Ecto neural progenitor cell (in vitro differentiated cells): ENCODE data around the gene TOB1.

Source experiments
- DNase-seq: peaks from one replicate; pipeline ENCODE4 v3.0.0-alpha.2; 2018; ENCODE audit warnings: low spot score

The TOB1 gene

DNA sequence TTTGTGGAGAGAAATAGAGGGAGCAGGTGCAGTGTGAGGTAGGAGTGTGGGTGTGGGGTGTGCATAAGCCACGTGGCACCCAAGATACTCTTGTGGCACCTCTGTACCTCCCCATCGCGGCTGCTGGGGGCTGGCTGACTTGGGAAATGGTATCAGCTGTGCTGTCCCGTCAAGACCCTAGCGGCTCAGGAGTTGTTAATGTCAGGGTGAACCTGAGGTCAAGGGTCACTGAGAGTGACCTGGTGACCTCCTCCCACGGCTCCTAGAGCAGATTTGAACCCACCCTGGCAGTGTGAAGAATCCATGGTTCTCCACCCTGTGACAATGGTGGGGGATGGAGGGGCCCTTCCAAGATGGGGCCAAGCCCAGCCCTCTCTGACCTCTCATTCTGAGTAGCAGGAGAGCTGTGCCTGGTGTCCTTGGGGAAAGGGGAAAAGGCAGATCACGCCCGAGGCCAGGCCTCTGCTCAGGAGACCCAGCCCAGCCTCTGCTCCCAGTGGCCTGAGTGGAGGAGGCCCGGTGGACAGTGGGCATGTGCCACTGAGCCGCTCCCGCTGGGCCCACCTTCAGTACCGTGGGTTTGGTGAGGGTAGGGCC, 33.8 kb downstream of the TOB1 start:
- DNase-seq, result no peak

DNA sequence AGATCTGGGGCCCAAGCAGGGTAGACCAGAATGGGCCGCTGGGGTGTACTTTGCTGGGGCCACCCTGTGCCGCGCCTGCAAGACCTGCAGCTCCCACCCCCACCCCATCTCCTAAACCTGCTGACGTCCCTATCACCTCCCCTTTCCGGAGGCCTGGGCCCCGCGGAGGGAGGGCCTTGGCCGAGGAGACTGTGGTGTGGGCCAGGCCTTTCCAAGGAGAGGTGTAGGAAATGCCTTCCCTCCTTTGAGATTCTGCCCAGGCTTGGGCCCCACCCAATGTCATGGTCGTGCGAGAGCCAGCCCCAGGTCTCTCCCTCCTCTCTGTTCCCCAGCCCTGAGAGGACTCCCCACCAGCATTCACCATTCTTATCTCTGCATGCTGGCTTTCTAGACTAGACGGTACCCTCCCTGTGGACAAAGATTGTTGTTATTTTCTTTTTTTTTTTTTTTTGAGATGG, 34.7 kb downstream of the TOB1 start:
- no peak for DNase-seq

DNA sequence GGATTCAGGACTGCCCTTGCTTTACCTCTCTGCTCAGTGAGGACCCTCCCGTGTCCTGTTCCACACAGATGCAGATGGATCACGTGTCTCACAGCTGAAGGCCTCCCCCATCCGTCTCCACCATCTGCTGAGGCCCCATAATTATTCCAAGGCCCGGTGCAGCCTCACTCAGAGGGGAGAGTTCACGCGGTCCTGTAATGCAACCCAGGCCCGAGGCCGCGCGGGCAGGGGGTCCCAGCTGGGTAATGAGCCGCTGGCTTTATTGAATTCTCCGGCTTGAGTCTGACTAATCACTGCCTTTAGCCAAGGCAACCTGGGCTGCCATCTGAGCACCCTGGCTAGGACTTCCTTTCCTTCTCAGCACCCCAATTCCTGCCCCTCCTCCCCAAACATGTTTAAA, 35.2 kb downstream of the TOB1 start:
- DNase-seq, result no peak

DNA sequence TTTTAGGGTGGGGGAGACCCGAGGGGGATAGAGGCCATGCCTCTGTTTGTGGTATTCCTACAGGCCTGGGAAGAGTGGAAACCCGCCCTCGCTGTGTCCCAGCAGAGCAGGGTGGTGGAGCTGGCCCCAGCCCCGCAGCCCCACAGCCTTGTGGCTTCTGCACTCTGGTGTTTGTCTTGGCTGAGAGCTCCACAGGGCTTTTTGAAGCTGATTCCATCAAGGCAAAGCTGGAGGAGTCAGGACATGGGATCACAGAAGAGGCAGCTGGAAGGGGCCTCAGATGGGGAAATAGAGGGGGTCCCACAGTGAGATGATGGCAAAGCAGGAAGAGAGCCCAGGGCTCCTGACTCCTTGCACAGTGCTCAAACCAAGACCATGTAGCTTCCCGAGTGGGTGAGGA, 35.8 kb downstream of the TOB1 start:
- DNase-seq, result no peak

DNA sequence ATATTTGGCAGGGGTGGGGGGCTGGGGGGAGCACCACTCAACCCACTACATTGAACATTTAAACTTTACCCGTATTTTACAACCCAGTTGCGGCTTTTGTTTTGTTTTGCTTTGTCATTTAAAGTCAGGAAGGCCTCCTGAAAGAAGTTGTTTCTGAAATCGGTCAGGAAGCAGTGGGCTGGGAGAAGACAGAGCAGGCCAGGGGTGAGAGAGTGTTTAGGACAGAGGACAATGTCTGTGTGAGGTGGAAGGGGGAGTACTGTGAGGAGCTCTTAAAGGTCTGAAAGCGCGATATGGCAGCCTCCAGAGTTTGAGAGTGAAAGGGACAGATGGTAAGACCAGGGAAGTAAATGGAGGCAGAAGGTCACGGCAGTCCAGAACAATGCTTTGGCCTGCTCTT, 36.8 kb downstream of the TOB1 start:
- no peak for DNase-seq

DNA sequence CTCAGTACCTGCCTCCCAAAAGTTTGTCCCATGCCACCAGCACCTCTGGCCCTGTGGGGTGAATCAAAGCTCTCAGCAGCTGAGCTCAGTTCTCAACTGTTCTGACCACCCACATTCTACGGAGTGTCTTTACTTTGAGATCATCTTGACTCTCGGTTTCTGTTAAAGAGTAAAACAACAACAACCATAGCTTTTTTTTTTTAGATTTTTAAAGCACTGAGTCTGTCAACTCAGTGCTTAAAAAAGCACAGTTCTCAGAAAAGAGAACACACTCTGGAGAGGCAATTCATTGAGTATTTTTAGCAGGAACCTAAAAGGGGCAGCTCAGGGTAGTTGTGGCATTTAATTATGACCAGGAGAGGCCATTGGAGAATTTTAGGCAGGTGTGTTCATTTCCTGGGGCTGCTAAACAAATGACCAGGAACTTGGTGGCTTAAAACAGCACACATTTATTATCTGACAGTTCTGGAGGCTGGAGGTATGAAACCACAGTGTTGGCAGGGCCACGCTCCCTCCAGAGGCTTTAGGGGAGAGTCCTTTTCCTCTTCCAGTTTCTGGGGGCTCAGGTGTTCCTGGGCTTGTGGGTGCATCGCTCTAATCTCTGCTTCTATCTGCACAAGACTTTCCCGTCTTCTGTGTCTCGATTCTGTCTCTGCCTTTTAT, 37.5 kb downstream of the TOB1 start:
- no peak for DNase-seq

DNA sequence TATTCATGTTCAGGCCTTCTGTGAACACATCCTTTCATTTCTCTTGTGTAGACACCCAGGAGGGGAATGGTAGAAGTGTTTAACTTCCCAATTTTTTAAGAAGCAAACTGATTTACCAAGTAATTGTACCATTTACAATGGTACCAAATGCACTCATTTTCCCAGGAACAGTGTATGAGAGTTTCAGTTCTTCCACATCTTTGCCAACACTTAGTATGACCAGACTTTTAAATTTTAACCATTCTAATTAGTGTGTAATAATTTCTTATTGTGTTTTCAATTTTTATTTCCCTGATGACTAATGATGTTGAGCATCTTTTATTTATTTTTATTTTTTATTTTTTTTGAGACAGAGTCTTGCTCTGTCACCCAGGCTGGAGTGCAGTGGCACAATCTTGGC, 41.0 kb downstream of the TOB1 start:
- DNase-seq, result no peak

DNA sequence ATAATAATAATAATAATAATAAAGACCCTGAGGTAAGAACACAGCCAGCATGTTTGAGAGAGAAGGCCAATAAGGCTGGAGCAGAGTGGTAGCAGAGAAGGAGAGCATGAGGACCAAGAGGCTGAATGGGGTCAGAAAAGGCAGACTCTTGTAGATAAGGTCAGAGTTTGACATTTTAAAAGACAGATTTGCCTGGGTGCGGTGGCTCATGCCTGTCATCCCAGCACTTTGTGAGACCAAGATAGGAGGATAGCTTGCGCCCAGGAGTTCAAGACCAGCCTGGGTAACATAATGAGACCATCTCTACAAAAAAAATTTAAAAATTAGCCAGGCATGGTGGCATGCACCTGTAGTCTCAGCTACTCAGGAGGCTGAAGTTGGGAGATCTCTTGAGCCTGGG, 41.7 kb downstream of the TOB1 start:
- DNase-seq, result no peak

DNA sequence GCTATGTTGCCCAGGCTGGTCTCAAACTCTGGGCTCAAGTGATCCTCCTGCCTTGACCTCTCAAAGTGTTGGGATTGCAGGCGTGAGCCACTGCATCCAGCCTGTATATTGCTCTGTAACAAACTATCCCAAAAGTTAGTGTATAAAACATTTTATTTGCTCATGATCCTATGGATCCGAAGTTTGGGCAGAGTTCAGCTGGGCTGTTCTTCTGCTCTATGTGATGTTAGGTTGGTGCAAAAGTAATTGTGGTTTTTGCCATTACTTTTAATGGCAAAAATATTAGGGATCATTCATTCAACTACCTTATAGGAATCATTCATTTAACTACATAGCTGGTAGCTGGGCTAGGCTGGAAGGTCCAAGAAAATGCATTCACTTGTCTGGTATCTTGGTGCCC, 43.6 kb downstream of the TOB1 start:
- DNase-seq, result no peak

DNA sequence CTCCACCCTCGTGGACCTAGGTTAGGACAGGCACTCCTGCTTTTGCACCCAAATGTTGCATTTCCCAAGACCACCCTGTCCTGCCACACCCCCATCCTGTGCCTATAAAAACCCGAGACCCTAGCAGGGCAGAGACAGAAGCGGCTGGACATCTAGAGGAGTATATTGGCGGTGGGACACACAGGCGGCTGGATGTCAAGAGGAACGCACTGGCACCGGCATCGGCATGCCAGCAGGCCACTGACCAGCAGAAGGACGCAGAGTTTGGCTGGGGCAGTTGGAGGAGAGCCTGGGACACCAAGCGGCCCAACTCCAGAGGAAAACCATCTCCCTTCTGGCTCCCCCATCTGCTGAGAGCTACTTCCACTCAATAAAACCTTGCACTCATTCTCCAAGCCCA, 45.5 kb downstream of the TOB1 start:
- no peak for DNase-seq

DNA sequence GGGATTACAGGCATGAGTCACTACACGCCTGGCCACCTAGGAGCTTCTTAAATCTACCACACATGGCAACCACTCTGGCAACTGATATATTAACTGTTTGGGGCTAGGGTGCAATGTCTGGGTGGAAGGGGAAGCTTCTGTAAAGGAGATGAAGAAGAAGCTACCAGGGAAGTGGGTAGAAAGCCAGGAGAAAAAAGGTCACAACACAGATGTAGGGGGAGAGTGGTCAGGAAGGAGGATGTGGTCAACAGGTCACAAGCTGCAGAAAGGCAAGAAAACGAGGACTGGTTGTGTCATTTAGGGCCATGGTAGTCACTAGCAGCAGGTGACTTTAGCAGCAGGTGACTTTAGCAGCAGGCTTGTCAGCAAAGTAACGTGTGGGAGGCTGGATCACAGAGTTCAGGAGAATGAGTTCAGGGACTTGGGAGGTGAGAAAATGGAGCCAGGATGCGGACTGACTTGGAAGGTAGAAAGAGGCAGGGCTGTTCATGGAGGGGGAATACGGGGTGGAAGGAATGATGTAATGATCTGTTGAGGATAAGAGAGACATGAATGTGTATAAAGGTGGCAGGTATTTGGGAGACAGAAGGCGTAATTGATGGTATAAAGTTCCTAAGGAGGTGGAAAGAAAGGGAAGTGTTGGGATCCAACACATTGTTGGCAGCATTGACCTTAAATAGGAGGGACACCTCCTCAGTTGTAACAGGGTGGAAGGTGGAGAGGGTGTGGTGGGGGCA, 47.1 kb downstream of the TOB1 start:
- DNase-seq, result no peak

DNA sequence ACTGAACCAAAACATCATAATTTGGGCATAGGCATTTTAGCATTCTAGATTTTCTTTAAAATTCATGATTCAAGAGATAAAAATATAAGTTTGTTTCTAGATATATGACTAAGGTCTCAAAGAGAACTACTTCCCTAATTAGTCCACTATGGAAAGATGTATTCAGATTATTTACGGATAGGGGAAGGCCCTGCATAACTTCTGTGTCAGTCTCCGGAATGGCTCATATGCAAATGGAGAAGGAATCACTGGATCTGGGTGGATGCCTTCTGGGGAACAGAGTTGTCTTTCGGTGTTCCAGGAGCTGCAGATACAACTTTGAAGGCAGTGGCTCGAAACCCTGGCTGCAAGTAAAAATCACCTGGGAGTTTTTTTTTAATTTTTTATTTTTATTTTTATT, 47.9 kb downstream of the TOB1 start:
- DNase-seq, result no peak

DNA sequence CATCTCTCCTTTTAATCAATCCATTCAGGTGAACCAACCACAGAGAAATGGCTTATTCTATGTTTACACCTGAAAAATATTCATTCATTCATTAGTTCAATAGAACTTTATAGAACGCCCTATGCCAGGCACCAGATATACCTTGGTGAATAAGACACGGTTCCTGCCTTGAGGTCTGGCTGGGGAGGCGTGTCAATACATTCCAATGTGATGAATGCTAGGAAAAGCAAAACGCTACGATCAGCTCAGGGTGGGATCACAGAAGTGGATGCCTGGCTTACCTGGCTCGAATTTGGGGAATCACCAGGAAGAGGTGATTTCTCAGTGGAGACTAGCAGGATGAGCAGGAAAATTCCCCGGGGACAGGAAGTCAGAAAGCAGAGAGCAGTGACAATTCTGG, 48.3 kb downstream of the TOB1 start:
- no peak for DNase-seq

DNA sequence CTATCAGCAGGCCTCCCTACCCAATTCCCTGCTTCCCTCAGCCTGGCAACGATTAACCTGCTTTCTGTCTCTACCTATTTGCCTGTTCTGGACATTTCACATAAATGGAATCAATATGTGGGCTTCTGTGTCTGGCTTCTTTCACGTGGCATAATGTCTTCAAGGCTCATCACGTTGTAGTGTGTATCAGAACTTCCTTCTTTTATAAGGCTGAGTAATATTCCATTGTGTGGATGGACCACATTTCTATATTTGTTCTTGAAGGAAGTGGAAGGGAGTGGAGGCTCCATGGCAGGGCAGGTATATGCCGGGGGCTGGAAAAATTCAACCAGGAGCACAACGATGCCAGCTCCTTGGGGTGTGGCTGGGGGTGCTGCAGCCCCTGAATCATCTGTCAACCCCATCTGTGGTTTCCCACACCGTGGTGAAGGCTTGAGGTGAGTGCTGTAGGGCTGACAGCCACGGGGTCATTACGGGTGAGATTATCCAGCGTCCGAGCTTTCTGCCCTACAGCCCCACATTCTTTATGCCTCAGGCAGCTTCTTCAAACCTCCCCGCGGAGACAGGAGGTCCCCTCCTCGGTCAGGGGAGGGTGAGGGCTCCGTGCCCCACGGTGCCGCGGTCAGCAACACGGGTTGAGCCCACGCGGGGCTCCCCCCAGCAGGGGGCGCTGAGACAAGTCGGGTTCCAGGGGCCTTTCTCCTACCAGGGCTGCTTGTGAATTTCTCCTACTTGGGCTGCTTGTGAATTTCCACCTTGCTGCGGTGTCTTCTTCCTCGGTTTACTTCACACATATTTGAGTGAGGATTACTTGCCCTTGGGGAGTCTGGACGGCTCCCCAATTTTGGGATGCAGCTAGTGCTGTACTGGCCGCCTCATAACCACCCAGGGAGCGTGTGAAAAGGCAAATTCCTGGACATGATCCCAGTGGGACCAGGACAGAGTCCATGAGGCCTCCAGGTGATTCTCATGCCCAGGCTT, 49.1 kb downstream of the TOB1 start:
- no peak for DNase-seq

DNA sequence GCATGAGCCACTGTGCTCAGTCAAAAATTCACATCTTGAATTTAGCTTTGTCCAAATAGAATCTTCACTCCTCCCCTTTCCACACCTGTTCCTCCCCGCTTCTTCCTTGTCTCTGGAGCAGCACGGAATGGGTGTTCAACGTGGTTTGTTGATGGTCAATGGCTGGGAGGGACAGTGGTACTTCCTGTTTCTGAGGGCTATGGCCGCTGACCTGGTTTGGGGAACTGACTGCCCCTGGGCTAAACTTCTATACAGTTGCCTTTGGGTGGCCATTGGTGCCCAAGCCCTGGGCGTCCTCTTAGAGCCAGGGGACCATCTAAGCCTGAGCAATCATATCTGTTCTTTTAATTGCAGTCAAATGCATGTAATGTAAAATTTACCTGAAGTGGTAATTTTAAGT, 49.9 kb downstream of the TOB1 start:
- no peak for DNase-seq

DNA sequence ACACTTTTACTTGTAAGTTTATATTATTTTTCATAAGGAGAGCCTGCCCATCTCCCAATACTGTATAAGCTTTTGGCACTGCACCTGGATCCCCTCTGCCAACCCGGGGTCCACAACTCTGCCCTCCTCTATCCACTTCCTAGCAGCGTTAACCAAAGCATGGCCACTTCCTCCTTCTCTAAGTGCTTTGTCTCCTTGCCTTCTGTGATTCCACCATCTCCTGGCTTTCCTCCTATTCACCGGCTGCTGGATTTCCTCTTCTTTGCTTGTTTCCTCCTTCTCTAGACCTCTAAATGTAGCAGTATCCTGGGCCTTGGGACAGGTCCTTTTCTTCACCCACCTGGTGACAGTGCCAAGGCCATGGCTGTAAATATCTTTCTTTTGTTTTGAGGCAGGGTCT, 50.8 kb downstream of the TOB1 start:
- no peak for DNase-seq

DNA sequence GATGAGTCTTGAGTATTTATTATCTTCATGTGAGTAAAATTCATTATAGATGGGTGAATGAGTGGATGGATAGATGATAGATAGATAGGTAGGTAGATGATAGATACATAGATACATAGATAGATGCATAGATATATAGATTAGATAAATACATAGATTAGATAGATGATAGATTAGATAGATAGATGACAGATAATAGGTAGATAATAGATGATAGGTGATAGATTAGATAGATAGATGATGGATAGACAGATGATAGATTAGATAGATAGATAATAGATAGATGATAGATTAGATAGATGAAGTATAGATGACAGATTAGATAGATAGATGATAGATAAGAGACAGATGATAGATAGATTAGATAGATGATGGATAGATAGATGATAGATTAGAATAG, 52.6 kb downstream of the TOB1 start:
- no peak for DNase-seq
